Panc1 (cell line): ENCODE measurements around the gene TAMALIN. TPM values are rescaled to one million over a fixed set of nuclear protein-coding genes. Genes with fewer than 3 reads are reported as not detected.

Experiments used
- ATAC-seq: fragments of 200-7000 bp; cut with Tn5 transposase; 2 replicates; pipeline ENCODE4 v1.9.1; 2020; ENCODE audit warnings: mild to moderate bottlenecking, moderate library complexity
- BruUV-seq: library from RNA; stranded (reverse); fragments of 400-500 nt; replicated peaks from 2 replicates; lab custom pipeline; 2021; lab: Mats Ljungman, UMichigan
- CTCF ChIA-PET: fragments of 300-600 bp; sonication (Branson Sonifier 250); formaldehyde crosslinking; loops from one replicate; lab custom pipeline; 2022; ENCODE audit warnings: antibody characterized with exemption; lab: Charles Lee
- POLR2A ChIA-PET: fragments of 300-600 bp; sonication (Branson Sonifier 250); formaldehyde crosslinking; loops from one replicate; lab custom pipeline; 2022; ENCODE audit warnings: antibody characterized with exemption; lab: Charles Lee
- DNase-seq: peaks from one replicate; pipeline ENCODE4 v3.0.0-alpha.2; 2010; ENCODE audit warnings: low read depth, low spot score
- H3K27ac ChIP-seq: 2 replicates; pipeline ENCODE4 v1.5.1; 2011; ENCODE audit warnings: mild to moderate bottlenecking, low read length, inconsistent platforms
- H3K27me3 ChIP-seq: fragments of 200-500 bp; sonication (Bioruptor generic); 2 replicates; pipeline ENCODE4 v1.6.0; 2014; ENCODE audit warnings: low read length, inconsistent platforms; ENCODE audit not compliant: control insufficient read depth, insufficient read depth
- H3K36me3 ChIP-seq: fragments of 200-500 bp; sonication (Bioruptor generic); 2 replicates; pipeline ENCODE4 v1.5.1; 2014; ENCODE audit warnings: inconsistent platforms, mild to moderate bottlenecking, low read length, moderate library complexity; ENCODE audit not compliant: control insufficient read depth, insufficient read depth
- H3K4me1 ChIP-seq: 2 replicates; pipeline ENCODE4 v1.5.1; 2011; ENCODE audit warnings: inconsistent platforms, mild to moderate bottlenecking, low read length, moderate library complexity; ENCODE audit not compliant: control insufficient read depth, insufficient read depth
- H3K4me3 ChIP-seq, 2 experiments: 2 replicates each; pipeline ENCODE4 v1.5.1; 2011 to 2012; ENCODE audit warnings: low read depth in 2 of 2, low read length in 2 of 2, mild to moderate bottlenecking in 2 of 2, inconsistent platforms in 1 of 2, moderate library complexity in 1 of 2
- H3K9me3 ChIP-seq: fragments of 200-500 bp; sonication (Bioruptor generic); 2 replicates; pipeline ENCODE4 v1.5.1; 2014; ENCODE audit warnings: low read depth, mild to moderate bottlenecking, inconsistent platforms, low read length, moderate library complexity; ENCODE audit not compliant: control insufficient read depth, insufficient read depth
- POLR2AphosphoS5 ChIP-seq: IDR thresholded peaks from 2 replicates; pipeline ENCODE4 v1.6.1; 2012; ENCODE audit warnings: mild to moderate bottlenecking, low read depth, low read length, moderate library complexity
- SIN3A ChIP-seq: IDR thresholded peaks from 2 replicates; pipeline ENCODE4 v1.6.1; 2012; ENCODE audit warnings: low read depth, mild to moderate bottlenecking, low read length, moderate library complexity, borderline replicate concordance; ENCODE audit not compliant: insufficient read depth
- TCF7L2 ChIP-seq: IDR thresholded peaks from 2 replicates; pipeline ENCODE4 v1.6.1; 2011; ENCODE audit warnings: mild to moderate bottlenecking, low read depth, low read length, inconsistent platforms
- in situ Hi-C: cut with HindIII; loops from 2 replicates; pipeline ENCODE4 v1.10.0; 2016; ENCODE audit warnings: low sequenced_read_pairs, low pct_unique_long_range_greater_than_20kb
- intact Hi-C: fragments of 100-400 bp; cut with micrococcal nuclease; formaldehyde crosslinking; loops from one replicate; pipeline ENCODE4 v1.10.0; 2022; ENCODE audit not compliant: unreplicated experiment
- total RNA-seq: library from RNA; stranded (reverse); gene quantifications from one replicate; pipeline ENCODE4 v1.2.1, GENCODE V29; 2021; ENCODE audit not compliant: unreplicated experiment
- TF ChIP-seq, protein P1 (sequence below), 2 experiments: IDR thresholded peaks; 2 replicates each; pipeline ENCODE4 v1.6.1; 2011 to 2012; ENCODE audit warnings: low read depth in 2 of 2, control low read depth in 1 of 2, low read length in 1 of 2, mild to moderate bottlenecking in 1 of 2, moderate library complexity in 1 of 2; ENCODE audit not compliant: insufficient read depth in 1 of 2
- TF ChIP-seq, protein P2 (sequence below): fragments of 450-650 bp; IDR thresholded peaks from 2 replicates; pipeline ENCODE4 v1.5.1; 2017; ENCODE audit warnings: mild to moderate bottlenecking

Gene TAMALIN
- total RNA-seq, 1 experiment from 2014 or later: 0.82 TPM

DNA sequence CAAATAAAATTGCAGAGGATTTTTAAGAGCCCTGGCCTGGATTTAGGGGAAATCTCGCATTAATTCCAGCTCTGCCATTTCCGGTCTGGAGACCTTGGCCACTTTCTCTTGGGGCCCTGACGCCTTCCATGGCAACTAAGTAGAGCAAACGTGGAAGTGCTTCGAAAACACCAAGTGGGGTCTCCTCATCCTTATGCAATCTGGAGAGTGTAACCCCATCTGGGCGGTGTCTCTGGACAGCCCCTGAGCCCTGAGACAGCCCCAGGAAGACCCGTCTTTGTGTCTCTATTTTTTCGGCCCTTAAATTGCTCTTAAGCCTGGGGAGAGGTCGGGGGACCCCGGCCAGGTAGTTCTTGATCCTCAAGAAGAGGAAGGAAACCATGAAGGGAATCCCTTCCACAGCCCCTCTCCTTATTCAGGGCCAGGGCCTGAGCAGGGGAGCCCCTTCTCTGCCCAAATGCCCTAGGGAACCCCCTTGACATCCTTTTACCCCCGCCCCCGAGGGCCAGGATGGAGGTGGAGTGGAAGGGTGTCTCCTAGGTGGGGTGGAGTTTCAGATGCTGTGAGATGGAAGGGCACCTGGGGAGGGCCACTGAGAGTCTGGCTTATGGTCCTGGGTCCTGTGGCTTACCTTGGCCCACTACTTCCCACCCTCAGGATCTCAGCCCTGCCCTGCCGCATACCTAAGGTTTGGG, 26.8 kb downstream of the TAMALIN start:
- CTCF ChIA-PET: interaction anchor here (0.6 to 1.9 kb wide), 6 partner anchors 10 to 88 kb away, joined by 4 to 9 read pairs (median 4); no protein-coding TSS in a partner anchor
- POLR2A ChIA-PET: interaction anchor here (0.6 to 1.3 kb wide), 3 partner anchors 17 to 34 kb away, joined by 3 read pairs; no protein-coding TSS in a partner anchor
- DNase-seq: no peak

DNA sequence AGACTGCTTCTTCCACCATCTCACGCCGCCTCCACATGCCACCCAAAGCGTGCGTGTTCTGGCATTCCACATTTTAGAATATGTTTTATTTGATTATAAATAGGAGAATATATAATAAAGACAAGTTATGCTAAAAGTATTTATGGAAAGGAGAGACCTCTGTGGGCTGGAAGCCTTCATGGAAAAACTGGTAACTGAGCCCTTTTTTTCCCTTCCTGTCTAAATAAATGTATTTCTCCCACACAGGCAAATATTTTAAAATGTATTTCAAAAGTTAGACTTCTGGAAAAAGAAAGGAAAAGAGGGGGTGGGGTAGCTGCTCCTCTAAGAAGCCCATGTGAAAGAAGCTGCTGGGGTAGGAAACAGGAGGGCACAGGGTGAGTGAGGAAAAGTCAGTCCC, 28.4 kb downstream of the TAMALIN start:
- no peak overlapping the region for H3K27ac ChIP-seq
- POLR2A ChIA-PET: interaction anchor here (0.7 kb wide), 1 partner anchor 34 kb away, joined by 6 read pairs; the partner anchor contains the start of gene ATG101
- intact Hi-C loops (no loop called here), in situ Hi-C loops (no loop called here)
- H3K27me3 ChIP-seq: 0 out of 2 replicates have a peak, but pooled peaks cover 2% of the 10 kb centered on the region
- H3K36me3 ChIP-seq: no peaks in the 10 kb centered on the region
- H3K9me3 ChIP-seq: no peaks in the 10 kb centered on the region
- H3K4me3 ChIP-seq: no peak overlapping the region
- ATAC-seq: no peak
- 0 out of 2 replicates have a peak, but pooled peaks cover 5% of the 10 kb centered on the region for H3K4me1 ChIP-seq
- TF ChIP-seq, protein P1, sequence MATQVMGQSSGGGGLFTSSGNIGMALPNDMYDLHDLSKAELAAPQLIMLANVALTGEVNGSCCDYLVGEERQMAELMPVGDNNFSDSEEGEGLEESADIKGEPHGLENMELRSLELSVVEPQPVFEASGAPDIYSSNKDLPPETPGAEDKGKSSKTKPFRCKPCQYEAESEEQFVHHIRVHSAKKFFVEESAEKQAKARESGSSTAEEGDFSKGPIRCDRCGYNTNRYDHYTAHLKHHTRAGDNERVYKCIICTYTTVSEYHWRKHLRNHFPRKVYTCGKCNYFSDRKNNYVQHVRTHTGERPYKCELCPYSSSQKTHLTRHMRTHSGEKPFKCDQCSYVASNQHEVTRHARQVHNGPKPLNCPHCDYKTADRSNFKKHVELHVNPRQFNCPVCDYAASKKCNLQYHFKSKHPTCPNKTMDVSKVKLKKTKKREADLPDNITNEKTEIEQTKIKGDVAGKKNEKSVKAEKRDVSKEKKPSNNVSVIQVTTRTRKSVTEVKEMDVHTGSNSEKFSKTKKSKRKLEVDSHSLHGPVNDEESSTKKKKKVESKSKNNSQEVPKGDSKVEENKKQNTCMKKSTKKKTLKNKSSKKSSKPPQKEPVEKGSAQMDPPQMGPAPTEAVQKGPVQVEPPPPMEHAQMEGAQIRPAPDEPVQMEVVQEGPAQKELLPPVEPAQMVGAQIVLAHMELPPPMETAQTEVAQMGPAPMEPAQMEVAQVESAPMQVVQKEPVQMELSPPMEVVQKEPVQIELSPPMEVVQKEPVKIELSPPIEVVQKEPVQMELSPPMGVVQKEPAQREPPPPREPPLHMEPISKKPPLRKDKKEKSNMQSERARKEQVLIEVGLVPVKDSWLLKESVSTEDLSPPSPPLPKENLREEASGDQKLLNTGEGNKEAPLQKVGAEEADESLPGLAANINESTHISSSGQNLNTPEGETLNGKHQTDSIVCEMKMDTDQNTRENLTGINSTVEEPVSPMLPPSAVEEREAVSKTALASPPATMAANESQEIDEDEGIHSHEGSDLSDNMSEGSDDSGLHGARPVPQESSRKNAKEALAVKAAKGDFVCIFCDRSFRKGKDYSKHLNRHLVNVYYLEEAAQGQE (IDR thresholded peaks at IDR 0.05; ENCODE audit: insufficient read depth in 1 of 2, low read depth in 2 of 2, low read length in 1 of 2): no peak
- no peak for TF ChIP-seq SIN3A
- DNase-seq: no peak
- CTCF ChIA-PET: no interaction called here
- BruUV-seq: no TSS peak

More for the DNA sequence above, 26.8 kb downstream of the TAMALIN start:
- H3K36me3 ChIP-seq: no peaks in the 10 kb centered on the region
- TF ChIP-seq SIN3A: no peak
- TF ChIP-seq, protein P2, sequence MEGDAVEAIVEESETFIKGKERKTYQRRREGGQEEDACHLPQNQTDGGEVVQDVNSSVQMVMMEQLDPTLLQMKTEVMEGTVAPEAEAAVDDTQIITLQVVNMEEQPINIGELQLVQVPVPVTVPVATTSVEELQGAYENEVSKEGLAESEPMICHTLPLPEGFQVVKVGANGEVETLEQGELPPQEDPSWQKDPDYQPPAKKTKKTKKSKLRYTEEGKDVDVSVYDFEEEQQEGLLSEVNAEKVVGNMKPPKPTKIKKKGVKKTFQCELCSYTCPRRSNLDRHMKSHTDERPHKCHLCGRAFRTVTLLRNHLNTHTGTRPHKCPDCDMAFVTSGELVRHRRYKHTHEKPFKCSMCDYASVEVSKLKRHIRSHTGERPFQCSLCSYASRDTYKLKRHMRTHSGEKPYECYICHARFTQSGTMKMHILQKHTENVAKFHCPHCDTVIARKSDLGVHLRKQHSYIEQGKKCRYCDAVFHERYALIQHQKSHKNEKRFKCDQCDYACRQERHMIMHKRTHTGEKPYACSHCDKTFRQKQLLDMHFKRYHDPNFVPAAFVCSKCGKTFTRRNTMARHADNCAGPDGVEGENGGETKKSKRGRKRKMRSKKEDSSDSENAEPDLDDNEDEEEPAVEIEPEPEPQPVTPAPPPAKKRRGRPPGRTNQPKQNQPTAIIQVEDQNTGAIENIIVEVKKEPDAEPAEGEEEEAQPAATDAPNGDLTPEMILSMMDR: no peak
- TF ChIP-seq TCF7L2: no peak
- TF ChIP-seq, protein P1 (IDR thresholded peaks at IDR 0.05; ENCODE audit: insufficient read depth in 1 of 2, low read depth in 2 of 2, low read length in 1 of 2): no peak
- no peak for TF ChIP-seq POLR2AphosphoS5
- peak overlapping the region; percentile 35 to 64 for H3K4me3 ChIP-seq
- in situ Hi-C loops (no loop called here), intact Hi-C loops (no loop called here)
- peak overlapping the region; percentile 79 for H3K27ac ChIP-seq
- no peak for ATAC-seq
- H3K9me3 ChIP-seq: no peaks in the 10 kb centered on the region
- TSS peak; percentile 96 for BruUV-seq
- H3K27me3 ChIP-seq: 0 out of 2 replicates have a peak, but pooled peaks cover 2% of the 10 kb centered on the region
- H3K4me1 ChIP-seq: 0 out of 2 replicates have a peak, but pooled peaks cover 5% of the 10 kb centered on the region
